Measurements from ENCODE around the gene MVB12B.

The MVB12B gene

DNA sequence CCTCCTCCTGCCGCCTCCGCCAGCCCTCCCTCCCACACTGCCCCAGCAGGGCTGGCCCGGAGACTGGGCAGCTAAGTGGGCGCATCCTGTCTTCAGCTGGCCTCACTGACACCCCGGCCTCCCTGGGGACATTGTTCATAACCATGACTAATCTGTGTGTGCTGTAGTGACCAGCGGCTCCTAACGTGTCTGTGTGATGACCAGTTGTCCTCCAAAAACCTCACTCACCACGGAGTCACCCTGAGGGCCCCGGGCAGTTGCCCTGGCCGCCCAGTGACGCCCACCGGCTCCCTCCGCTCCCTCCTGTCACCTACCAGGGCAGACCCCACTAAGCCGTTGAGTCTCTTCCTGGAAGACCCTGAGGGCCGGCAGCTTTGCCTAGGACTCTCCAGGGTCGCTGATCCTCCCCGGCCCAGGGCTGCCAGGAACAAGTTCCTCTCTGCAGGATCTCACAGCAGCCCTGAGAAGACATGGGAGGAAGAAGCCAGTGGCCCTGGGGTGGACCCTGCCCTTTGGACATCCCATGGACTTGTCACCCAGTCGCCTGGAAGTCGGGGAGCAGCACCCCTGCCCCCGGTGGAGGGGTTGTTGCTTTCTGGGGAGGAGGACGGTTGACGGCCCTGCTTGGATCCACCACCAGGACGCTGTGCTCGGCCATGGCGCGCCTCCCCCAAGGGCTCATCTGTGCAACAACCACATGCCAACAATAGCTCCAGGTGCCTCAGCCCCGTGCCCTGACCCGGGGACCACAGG, 176.9 kb downstream of the MVB12B start:
- DNase-seq (ENCODE audit: low read depth), result peak; percentile 62
- H3K4me3 ChIP-seq (ENCODE audit: control insufficient read depth, low read depth, low read length), result no peak overlapping the region
- TF ChIP-seq, protein P1, sequence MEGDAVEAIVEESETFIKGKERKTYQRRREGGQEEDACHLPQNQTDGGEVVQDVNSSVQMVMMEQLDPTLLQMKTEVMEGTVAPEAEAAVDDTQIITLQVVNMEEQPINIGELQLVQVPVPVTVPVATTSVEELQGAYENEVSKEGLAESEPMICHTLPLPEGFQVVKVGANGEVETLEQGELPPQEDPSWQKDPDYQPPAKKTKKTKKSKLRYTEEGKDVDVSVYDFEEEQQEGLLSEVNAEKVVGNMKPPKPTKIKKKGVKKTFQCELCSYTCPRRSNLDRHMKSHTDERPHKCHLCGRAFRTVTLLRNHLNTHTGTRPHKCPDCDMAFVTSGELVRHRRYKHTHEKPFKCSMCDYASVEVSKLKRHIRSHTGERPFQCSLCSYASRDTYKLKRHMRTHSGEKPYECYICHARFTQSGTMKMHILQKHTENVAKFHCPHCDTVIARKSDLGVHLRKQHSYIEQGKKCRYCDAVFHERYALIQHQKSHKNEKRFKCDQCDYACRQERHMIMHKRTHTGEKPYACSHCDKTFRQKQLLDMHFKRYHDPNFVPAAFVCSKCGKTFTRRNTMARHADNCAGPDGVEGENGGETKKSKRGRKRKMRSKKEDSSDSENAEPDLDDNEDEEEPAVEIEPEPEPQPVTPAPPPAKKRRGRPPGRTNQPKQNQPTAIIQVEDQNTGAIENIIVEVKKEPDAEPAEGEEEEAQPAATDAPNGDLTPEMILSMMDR (conservative IDR thresholded peaks at IDR 0.05; ENCODE audit: control insufficient read depth, insufficient read depth, low read depth, low read length), result no peak

DNA sequence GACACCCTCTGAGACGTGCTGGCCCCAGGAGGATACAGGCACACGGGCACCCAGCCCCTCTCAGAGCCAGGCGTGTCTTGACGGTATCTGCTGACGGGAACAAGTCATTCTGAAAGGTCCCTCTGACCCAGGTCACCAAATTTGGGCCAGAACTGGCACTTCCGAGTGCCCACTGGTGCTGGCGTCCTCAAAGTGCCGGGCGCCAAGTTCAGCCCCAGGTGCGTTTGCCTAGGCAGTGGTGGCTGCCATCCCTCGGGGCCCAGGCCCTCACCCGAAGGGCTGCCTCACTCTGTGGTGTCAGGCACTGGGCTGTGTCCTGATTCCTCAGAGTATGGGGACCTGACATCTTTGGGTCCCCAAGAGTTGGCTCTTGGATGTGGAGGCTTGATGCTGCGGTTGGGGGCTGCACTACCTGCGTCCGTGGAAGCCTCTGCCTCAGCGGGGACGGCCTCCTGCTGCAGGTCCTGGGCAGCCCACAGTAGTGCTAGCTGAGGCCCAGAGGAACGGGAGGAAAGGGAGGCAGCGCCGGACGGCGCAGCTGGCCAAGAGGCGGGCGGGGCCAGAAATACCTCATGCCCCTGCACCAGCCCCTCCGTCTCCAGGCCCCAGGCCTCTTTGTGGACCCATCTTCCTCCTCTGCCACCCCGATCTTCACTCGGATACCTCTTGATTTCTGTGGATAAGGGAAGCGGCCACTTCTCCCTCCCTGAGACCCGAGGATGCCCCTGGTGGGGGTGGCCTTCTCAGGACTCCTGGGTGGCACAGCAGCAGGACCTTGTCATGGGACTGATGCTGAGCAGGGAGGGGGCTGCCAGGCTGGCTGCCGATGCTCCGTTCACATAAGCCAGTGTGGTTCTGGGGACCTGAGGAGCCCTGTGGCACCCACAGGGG, 177.7 kb downstream of the MVB12B start:
- TF ChIP-seq, protein P1 (conservative IDR thresholded peaks at IDR 0.05; ENCODE audit: control insufficient read depth, insufficient read depth, low read depth, low read length), result no peak
- no peak overlapping the region for H3K4me3 ChIP-seq (ENCODE audit: control insufficient read depth, low read depth, low read length)
- no peak for DNase-seq (ENCODE audit: low read depth)

DNA sequence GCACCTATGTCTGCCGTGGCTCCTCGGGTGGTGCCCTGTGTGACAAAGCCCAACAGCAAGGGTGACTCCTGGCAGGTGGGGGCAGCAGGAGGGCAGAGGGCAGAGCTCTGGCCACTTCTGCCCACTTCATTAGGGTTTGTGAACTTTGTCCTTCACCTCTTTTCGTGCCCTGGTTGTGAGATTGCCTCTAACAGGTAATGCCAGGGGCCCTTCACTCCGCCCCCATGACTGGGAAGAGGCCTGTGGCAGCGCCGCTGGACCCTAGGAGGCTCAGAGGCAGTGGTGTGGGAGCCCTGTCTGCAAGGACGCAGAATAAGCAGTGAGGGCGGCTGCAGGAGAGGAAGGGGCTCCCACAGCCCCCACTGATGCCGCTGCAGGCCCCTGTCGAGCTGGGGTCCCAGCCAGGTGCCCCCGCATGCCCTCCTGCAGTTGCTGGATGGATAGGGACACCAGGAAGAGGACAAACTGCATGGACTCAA, 178.4 kb downstream of the MVB12B start:
- DNase-seq (ENCODE audit: low read depth), result no peak
- TF ChIP-seq, protein P1 (conservative IDR thresholded peaks at IDR 0.05; ENCODE audit: control insufficient read depth, insufficient read depth, low read depth, low read length), result no peak
- no peak overlapping the region for H3K4me3 ChIP-seq (ENCODE audit: control insufficient read depth, low read depth, low read length)

DNA sequence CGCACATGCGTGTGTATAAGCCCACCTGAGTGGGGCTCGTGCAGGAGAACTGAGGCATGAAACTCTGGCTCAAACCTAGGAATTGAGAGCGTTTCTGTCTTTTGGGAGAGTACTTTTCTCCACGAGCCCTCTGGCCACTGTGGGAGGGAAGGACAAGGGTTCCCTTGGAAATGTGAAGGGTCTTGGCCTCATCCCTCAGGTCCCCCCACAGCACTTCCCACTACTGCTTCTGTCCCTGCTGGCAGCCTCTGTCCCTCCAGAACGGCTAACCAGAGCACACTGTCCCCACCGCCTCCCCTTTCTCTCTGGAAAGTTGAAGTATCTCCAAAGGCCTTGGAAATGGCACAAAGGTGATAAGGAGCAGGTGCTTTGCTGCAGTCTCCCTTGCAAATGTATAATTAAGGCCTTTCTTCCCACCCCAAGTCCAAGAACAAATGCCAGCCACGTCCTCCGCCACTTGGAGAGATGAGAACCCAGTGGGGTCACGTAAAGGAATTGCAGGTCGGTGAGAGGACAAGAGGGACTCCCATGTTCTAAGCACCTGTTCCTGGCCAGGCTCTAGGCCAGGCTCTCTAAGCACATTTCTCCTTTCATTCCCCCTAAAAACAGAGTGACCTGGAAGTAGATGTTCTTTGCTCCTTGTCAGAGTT, 179.2 kb downstream of the MVB12B start:
- no peak for DNase-seq (ENCODE audit: low read depth)
- TF ChIP-seq, protein P1 (conservative IDR thresholded peaks at IDR 0.05; ENCODE audit: control insufficient read depth, insufficient read depth, low read depth, low read length), result no peak
- no peak overlapping the region for H3K4me3 ChIP-seq (ENCODE audit: control insufficient read depth, low read depth, low read length)

DNA sequence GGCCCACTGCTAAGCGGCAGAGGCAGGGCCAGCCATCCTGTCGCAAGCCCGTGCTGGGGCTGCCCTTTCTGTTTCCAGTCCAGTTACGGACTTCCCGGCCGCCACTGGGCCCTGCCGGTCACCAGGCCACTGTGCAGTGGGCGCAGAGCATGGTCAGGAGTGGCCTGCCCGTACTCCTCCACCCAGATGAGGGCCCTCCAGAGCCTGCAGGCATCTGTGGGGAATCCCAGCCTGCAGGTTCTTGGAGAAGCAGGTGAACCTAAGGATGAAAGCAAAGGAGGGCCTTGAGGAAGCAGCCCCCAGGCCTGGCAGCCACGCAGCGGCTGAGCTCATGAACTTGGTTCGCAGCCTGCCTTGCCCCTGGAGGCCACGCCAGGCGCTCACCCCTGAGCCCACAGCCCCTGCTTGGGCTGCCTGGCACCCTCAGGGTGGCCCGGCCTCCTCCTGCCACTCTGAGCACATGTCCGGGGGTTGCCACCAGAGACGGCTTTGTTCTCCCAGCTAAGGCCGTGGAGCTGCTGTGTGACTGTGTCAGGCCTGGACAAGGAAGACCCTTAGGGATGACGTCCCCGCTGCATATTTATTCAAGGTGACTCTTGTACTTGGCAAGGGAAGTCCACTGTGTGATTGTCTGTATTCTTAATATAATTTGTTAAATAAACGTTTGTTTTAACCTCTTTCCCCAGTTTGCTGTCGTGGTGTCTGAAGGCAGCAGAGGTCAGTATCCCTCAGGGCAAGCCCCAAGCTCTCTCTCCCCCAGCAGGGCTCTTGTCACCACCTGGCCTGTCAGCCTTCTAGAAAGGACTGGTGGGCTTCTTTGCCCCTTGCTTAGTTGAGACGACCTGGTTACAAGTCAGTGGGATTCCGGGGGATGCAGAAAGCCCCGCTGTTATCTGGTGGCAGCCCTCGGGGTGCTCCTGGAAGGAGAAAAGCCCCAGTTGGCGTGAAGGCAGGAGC, 180.0 kb downstream of the MVB12B start:
- H3K4me3 ChIP-seq (ENCODE audit: control insufficient read depth, low read depth, low read length), result no peak overlapping the region
- TF ChIP-seq, protein P1 (conservative IDR thresholded peaks at IDR 0.05; ENCODE audit: control insufficient read depth, insufficient read depth, low read depth, low read length), result no peak
- no peak for DNase-seq (ENCODE audit: low read depth)

Measured in fibroblast of mammary gland (primary cell).